SK-N-SH (cell line): ENCODE data around the gene ST8SIA6.

ENCODE experiments used
- CTCF ChIP-seq: fragments of 200-600 bp; sonication (generic); IDR thresholded peaks from 2 replicates; pipeline ENCODE4 v1.6.1; 2017; ENCODE audit warnings: antibody characterized with exemption, mild to moderate bottlenecking, moderate library complexity
- ELF1 ChIP-seq: IDR thresholded peaks from 2 replicates; pipeline ENCODE4 v1.4.0; 2012
- EZH2phosphoT487 ChIP-seq: fragments of 200-600 bp; sonication (generic); IDR thresholded peaks from 2 replicates; pipeline ENCODE4 v1.6.1; 2017; ENCODE audit warnings: low read depth, mixed run types, mild to moderate bottlenecking, antibody characterized with exemption, moderate library complexity, borderline replicate concordance
- MXI1 ChIP-seq: IDR thresholded peaks from 2 replicates; pipeline ENCODE4 v1.6.1; 2012; ENCODE audit warnings: mild to moderate bottlenecking, low read depth, low read length, improper control_type of control experiment
- RAD21 ChIP-seq: IDR thresholded peaks from 2 replicates; pipeline ENCODE4 v1.6.1; 2012; ENCODE audit warnings: mild to moderate bottlenecking, low read length
- REST ChIP-seq: IDR thresholded peaks from 2 replicates; pipeline ENCODE4 v1.6.1; 2012; ENCODE audit warnings: mild to moderate bottlenecking, low read depth, low read length, moderate library complexity
- RXRA ChIP-seq: IDR thresholded peaks from 2 replicates; pipeline ENCODE4 v1.4.0; 2012; ENCODE audit warnings: low read depth, mild to moderate bottlenecking, borderline replicate concordance
- TCF12 ChIP-seq: IDR thresholded peaks from 2 replicates; pipeline ENCODE4 v1.4.0; 2012
- TEAD4 ChIP-seq: IDR thresholded peaks from 2 replicates; pipeline ENCODE4 v1.4.0; 2012; ENCODE audit warnings: mild to moderate bottlenecking, borderline replicate concordance; ENCODE audit not compliant: insufficient read depth

- TF ChIP-seq MXI1 (no peak), RXRA (no peak), CTCF (no peak), RAD21 (no peak), TEAD4 (no peak), EZH2phosphoT487 (no peak), TCF12 (no peak), REST (no peak), ELF1 (no peak)
Observed at GRCh38 chr10:17479822-17480221, 25.4 kb upstream of the ST8SIA6 start.
